Astrocyte (in vitro differentiated cells and primary cell): ENCODE measurements around the gene CACNB2. TPM values are rescaled to one million over a fixed set of nuclear protein-coding genes. Genes with fewer than 3 reads are reported as not detected.

Experiments used
- DNase-seq: peaks from one replicate; pipeline ENCODE4 v3.0.0-alpha.2; 2010; ENCODE audit warnings: low read depth
- FAIRE-seq: peaks from 2 replicates; lab custom pipeline; 2011; peaks lifted over from hg19 to GRCh38; lab: Jason Lieb, UNC
- H2AFZ ChIP-seq: 2 replicates; pipeline ENCODE4 v1.6.0; 2012; ENCODE audit warnings: low read depth, low read length, inconsistent platforms
- H3K27ac ChIP-seq: 2 replicates; pipeline ENCODE4 v1.5.1; 2011; ENCODE audit warnings: low read depth, low read length, inconsistent platforms
- H3K27me3 ChIP-seq: 2 replicates; pipeline ENCODE4 v1.6.0; 2011; ENCODE audit warnings: low read length, inconsistent platforms; ENCODE audit not compliant: insufficient read depth
- H3K36me3 ChIP-seq: 2 replicates; pipeline ENCODE4 v1.5.1; 2011; ENCODE audit warnings: low read length, inconsistent platforms; ENCODE audit not compliant: insufficient read depth
- H3K4me1 ChIP-seq: 2 replicates; pipeline ENCODE4 v1.5.1; 2011; ENCODE audit warnings: low read length, inconsistent platforms; ENCODE audit not compliant: insufficient read depth
- H3K4me2 ChIP-seq: 2 replicates; pipeline ENCODE4 v1.6.0; 2012; ENCODE audit warnings: low read length, inconsistent platforms
- H3K4me3 ChIP-seq: 2 replicates; pipeline ENCODE4 v1.5.1; 2011; ENCODE audit warnings: low read depth, mild to moderate bottlenecking, low read length, inconsistent platforms; ENCODE audit not compliant: insufficient read depth
- H3K79me2 ChIP-seq: 2 replicates; pipeline ENCODE4 v1.6.0; 2012; ENCODE audit warnings: mild to moderate bottlenecking, low read length, inconsistent platforms; ENCODE audit not compliant: insufficient read depth
- H3K9ac ChIP-seq: 2 replicates; pipeline ENCODE4 v1.6.0; 2012; ENCODE audit warnings: mild to moderate bottlenecking, low read length, inconsistent platforms
- H3K9me3 ChIP-seq: 2 replicates; pipeline ENCODE4 v1.5.1; 2012; ENCODE audit warnings: low read depth, mild to moderate bottlenecking, low read length, inconsistent platforms; ENCODE audit not compliant: insufficient read depth
- H4K20me1 ChIP-seq: 2 replicates; pipeline ENCODE4 v1.6.0; 2012; ENCODE audit warnings: low read length, inconsistent platforms; ENCODE audit not compliant: insufficient read depth
- H3K27ac Mint-ChIP-seq: one replicate; pipeline ENCODE4 v1.8.0; 2021; ENCODE audit warnings: mild to moderate bottlenecking, mixed read lengths; ENCODE audit not compliant: unreplicated experiment
- H3K27me3 Mint-ChIP-seq: one replicate; pipeline ENCODE4 v1.8.0; 2021; ENCODE audit warnings: low read depth, mixed read lengths; ENCODE audit not compliant: unreplicated experiment
- H3K36me3 Mint-ChIP-seq: one replicate; pipeline ENCODE4 v1.8.0; 2021; ENCODE audit warnings: low read depth, mixed read lengths; ENCODE audit not compliant: unreplicated experiment
- H3K4me1 Mint-ChIP-seq: one replicate; pipeline ENCODE4 v1.8.0; 2021; ENCODE audit warnings: low read depth, mixed read lengths; ENCODE audit not compliant: unreplicated experiment
- H3K4me3 Mint-ChIP-seq: one replicate; pipeline ENCODE4 v1.8.0; 2021; ENCODE audit warnings: mild to moderate bottlenecking, moderate library complexity, mixed read lengths; ENCODE audit not compliant: unreplicated experiment
- H3K9me3 Mint-ChIP-seq: one replicate; pipeline ENCODE4 v1.8.0; 2021; ENCODE audit warnings: mild to moderate bottlenecking, mixed read lengths; ENCODE audit not compliant: unreplicated experiment
- CTCF ChIP-seq: IDR thresholded peaks from 2 replicates; pipeline ENCODE4 v1.5.1; 2011; ENCODE audit warnings: low read depth, mild to moderate bottlenecking, inconsistent platforms, low read length, moderate library complexity; ENCODE audit not compliant: insufficient read depth
- EZH2 ChIP-seq: IDR thresholded peaks from 2 replicates; pipeline ENCODE4 v1.6.1; 2012; ENCODE audit warnings: mild to moderate bottlenecking, low read length, inconsistent platforms; ENCODE audit not compliant: insufficient read depth
- total RNA-seq: library from RNA; stranded (reverse); gene quantifications from 2 replicates; pipeline ENCODE4 v1.2.1, GENCODE V29; 2021

Gene CACNB2
- total RNA-seq, 1 donor from 2014 or later: 0.66 TPM

- H3K4me3 Mint-ChIP-seq: no peak overlapping the region
- Histone ChIP-seq H3K4me2 (no peak overlapping the region), H3K9ac (no peak overlapping the region), H4K20me1 (no peaks in the 10 kb centered on the region), H3K79me2 (no peaks in the 10 kb centered on the region), H3K4me3 (no peak overlapping the region), H3K27ac (no peak overlapping the region), H2AFZ (no peak overlapping the region), H3K36me3 (no peaks in the 10 kb centered on the region), H3K4me1 (no peaks in the 10 kb centered on the region), H3K27me3 (no peaks in the 10 kb centered on the region), H3K9me3 (peaks cover 10% of the 10 kb centered on the region)
- TF ChIP-seq CTCF: no peak
- TF ChIP-seq EZH2: no peak
- no peaks in the 10 kb centered on the region for H3K27me3 Mint-ChIP-seq
- peaks cover 7% of the 10 kb centered on the region for H3K36me3 Mint-ChIP-seq
- DNase-seq (no peak), FAIRE-seq (no peak)
- H3K4me1 Mint-ChIP-seq: no peaks in the 10 kb centered on the region
- no peak overlapping the region for H3K27ac Mint-ChIP-seq
- H3K9me3 Mint-ChIP-seq: no peaks in the 10 kb centered on the region
Measured at GRCh38 chr10:18571076-18571475, 430.9 kb downstream of the CACNB2 start.

GRCh38 chr10:18571780-18572179 lies 431.6 kb downstream of the CACNB2 start:
- peaks cover 2% of the 10 kb centered on the region for H3K9me3 Mint-ChIP-seq

More at GRCh38 chr10:18571780-18572179, 431.6 kb downstream of the CACNB2 start:
- Histone ChIP-seq H3K9me3 (peaks cover 10% of the 10 kb centered on the region), H3K27me3 (no peaks in the 10 kb centered on the region), H2AFZ (no peak overlapping the region), H3K9ac (no peak overlapping the region), H3K4me1 (no peaks in the 10 kb centered on the region), H3K79me2 (no peaks in the 10 kb centered on the region), H3K4me3 (no peak overlapping the region), H3K27ac (no peak overlapping the region), H4K20me1 (no peaks in the 10 kb centered on the region), H3K4me2 (no peak overlapping the region), H3K36me3 (no peaks in the 10 kb centered on the region)
- Mint-ChIP-seq H3K27ac (no peak overlapping the region), H3K36me3 (peaks cover 8% of the 10 kb centered on the region), H3K4me1 (no peaks in the 10 kb centered on the region), H3K27me3 (no peaks in the 10 kb centered on the region), H3K4me3 (no peak overlapping the region)
- TF ChIP-seq EZH2 (no peak), CTCF (no peak)
- DNase-seq (no peak), FAIRE-seq (no peak)
